Keratinocyte (primary cell): ENCODE measurements around the gene KRTAP5-7.
"Not testable (repeated sequence)": the region's sequence is repeated elsewhere in the genome, so short reads cannot be mapped to it uniquely, and the experiment has no call there.

Experiments used
- EZH2 ChIP-seq: IDR thresholded peaks from one replicate; pipeline ENCODE4 v1.6.1; 2012; ENCODE audit warnings: inconsistent platforms, mild to moderate bottlenecking, low read length, moderate library complexity
- TF ChIP-seq, protein P1 (sequence below), 3 experiments: IDR thresholded peaks in 1 of 3; conservative IDR thresholded peaks in 1 of 3; optimal IDR thresholded peaks in 1 of 3; 2 replicates in 2 of 3; 3 replicates in 1 of 3; pipeline versions ENCODE3 to v1.5.1; 2011; ENCODE audit warnings: low read length in 3 of 3, mild to moderate bottlenecking in 3 of 3, moderate library complexity in 2 of 3, control low read depth in 1 of 3, inconsistent platforms in 1 of 3; ENCODE audit not compliant: insufficient read depth in 2 of 3; ENCODE audit errors: extremely low read depth in 1 of 3

DNA sequence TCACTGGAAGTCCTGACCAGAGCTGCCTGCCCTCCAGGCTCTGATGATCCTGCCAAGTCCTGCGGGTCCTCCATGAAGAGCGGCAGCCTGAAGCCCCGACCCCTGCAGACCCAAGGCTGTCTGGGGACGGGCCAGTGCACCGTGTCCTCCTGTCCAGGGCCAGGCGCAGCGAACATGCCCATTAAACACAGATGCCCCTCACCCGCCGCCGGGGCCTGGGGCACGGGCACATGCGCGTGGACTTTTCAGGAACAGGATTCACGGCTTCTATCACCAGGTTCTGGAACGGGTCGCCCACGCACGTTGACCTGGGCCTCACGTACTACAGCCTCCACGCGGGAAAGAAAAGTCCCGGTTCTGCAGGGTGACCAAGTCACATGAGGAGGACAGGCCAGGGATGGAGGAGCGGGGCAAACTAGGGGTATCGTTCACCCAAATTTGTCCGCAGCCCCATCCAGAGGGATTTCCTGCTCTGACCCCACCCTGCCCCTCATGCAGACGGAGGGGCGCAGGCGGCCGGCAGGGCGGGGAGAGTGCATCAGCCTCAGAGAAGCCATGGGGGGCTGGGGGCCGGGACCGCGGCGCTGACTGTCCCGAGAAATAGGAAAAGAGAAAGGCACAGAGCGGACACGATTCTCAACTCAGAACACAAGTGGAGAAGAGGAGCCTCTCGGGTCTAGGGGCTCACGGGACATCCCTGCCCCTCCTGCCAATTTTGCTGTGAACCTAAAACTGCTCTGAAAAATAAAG, 44.2 kb downstream of the KRTAP5-7 start:
- TF ChIP-seq, protein P1, sequence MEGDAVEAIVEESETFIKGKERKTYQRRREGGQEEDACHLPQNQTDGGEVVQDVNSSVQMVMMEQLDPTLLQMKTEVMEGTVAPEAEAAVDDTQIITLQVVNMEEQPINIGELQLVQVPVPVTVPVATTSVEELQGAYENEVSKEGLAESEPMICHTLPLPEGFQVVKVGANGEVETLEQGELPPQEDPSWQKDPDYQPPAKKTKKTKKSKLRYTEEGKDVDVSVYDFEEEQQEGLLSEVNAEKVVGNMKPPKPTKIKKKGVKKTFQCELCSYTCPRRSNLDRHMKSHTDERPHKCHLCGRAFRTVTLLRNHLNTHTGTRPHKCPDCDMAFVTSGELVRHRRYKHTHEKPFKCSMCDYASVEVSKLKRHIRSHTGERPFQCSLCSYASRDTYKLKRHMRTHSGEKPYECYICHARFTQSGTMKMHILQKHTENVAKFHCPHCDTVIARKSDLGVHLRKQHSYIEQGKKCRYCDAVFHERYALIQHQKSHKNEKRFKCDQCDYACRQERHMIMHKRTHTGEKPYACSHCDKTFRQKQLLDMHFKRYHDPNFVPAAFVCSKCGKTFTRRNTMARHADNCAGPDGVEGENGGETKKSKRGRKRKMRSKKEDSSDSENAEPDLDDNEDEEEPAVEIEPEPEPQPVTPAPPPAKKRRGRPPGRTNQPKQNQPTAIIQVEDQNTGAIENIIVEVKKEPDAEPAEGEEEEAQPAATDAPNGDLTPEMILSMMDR (optimal IDR thresholded peaks at IDR 0.05 in 1 of 3, IDR thresholded peaks at IDR 0.05 in 1 of 3, conservative IDR thresholded peaks at IDR 0.05 in 1 of 3; ENCODE audit: extremely low read depth in 1 of 3, insufficient read depth in 2 of 3, low read length in 3 of 3): not testable (repeated sequence)
- not testable (repeated sequence) for TF ChIP-seq EZH2
